WTC11 (cell line): Measurements from ENCODE around the gene PLXNB2. TPM values are rescaled to one million over a fixed set of nuclear protein-coding genes. Genes with fewer than 3 reads are reported as not detected.

Experiments
- ATAC-seq: fragments of 200-7000 bp; cut with Tn5 transposase; 2 replicates; pipeline ENCODE4 v1.10.0; 2021; ENCODE audit warnings: mild to moderate bottlenecking, moderate library complexity
- CTCF ChIA-PET: fragments of 300-600 bp; sonication (Branson Sonifier 250); formaldehyde crosslinking; loops from one replicate; lab custom pipeline; 2021; ENCODE audit warnings: antibody characterized with exemption; lab: Charles Lee
- POLR2A ChIA-PET: fragments of 350-600 bp; sonication (Branson Sonifier 250); formaldehyde crosslinking; loops from one replicate; lab custom pipeline; 2021; ENCODE audit warnings: antibody characterized with exemption; lab: Charles Lee
- DNase-seq: peaks from one replicate; pipeline ENCODE4 v3.0.0; 2021; ENCODE audit warnings: low spot score
- H3K27ac Mint-ChIP-seq: 2 replicates; pipeline ENCODE4 v1.8.0; 2021; ENCODE audit warnings: mixed read lengths
- H3K27me3 Mint-ChIP-seq: 2 replicates; pipeline ENCODE4 v1.8.0; 2021; ENCODE audit warnings: low read depth, mild to moderate bottlenecking, moderate library complexity, mixed read lengths
- H3K36me3 Mint-ChIP-seq: 2 replicates; pipeline ENCODE4 v1.8.0; 2021; ENCODE audit warnings: mixed read lengths
- H3K4me1 Mint-ChIP-seq: 2 replicates; pipeline ENCODE4 v1.8.0; 2022; ENCODE audit warnings: mixed read lengths
- H3K4me3 Mint-ChIP-seq: 2 replicates; pipeline ENCODE4 v1.8.0; 2021; ENCODE audit warnings: mild to moderate bottlenecking, moderate library complexity, mixed read lengths
- H3K9me3 Mint-ChIP-seq: 2 replicates; pipeline ENCODE4 v1.8.0; 2021; ENCODE audit warnings: mixed read lengths
- CDX4 ChIP-seq: fragments of 250-450 bp; sonication (Bioruptor Pico); IDR thresholded peaks from 2 replicates; pipeline ENCODE4 v1.9.0; 2021; ENCODE audit warnings: moderate library complexity, mild to moderate bottlenecking, inconsistent platforms, borderline replicate concordance
- GRHL2 ChIP-seq: fragments of 250-450 bp; sonication (Bioruptor Pico); IDR thresholded peaks from 2 replicates; pipeline ENCODE4 v1.8.0; 2022; ENCODE audit warnings: mild to moderate bottlenecking, moderate library complexity; ENCODE audit not compliant: insufficient replicate concordance, severe bottlenecking
- IRF2 ChIP-seq: sonication (generic); formaldehyde crosslinking; IDR thresholded peaks from 2 replicates; pipeline ENCODE4 v1.8.0; 2022; ENCODE audit warnings: low read depth, missing genetic modification reagents, borderline replicate concordance
- JAZF1 ChIP-seq: fragments of 250-450 bp; sonication (Bioruptor Pico); IDR thresholded peaks from 2 replicates; pipeline ENCODE4 v1.9.0; 2021; ENCODE audit warnings: moderate library complexity, mild to moderate bottlenecking, inconsistent platforms
- NFYB ChIP-seq: sonication (generic); formaldehyde crosslinking; conservative IDR thresholded peaks from 2 replicates; pipeline ENCODE4 v1.8.0; 2022; ENCODE audit warnings: low read depth, missing genetic modification reagents
- NR2C2 ChIP-seq: sonication (generic); formaldehyde crosslinking; IDR thresholded peaks from 2 replicates; pipeline ENCODE4 v1.8.0; 2022; ENCODE audit warnings: mild to moderate bottlenecking, missing genetic modification reagents
- OVOL2 ChIP-seq: fragments of 250-450 bp; sonication (Bioruptor Pico); IDR thresholded peaks from 2 replicates; pipeline ENCODE4 v1.9.0; 2021; ENCODE audit warnings: mild to moderate bottlenecking, borderline replicate concordance
- RELA ChIP-seq: sonication (generic); formaldehyde crosslinking; IDR thresholded peaks from 2 replicates; pipeline ENCODE4 v1.8.1; 2022; ENCODE audit warnings: missing genetic modification reagents, mild to moderate bottlenecking, borderline replicate concordance
- RORB ChIP-seq: fragments of 250-450 bp; sonication (Bioruptor Pico); IDR thresholded peaks from 2 replicates; pipeline ENCODE4 v1.9.0; 2021; ENCODE audit warnings: mild to moderate bottlenecking
- STAT6 ChIP-seq: sonication (generic); formaldehyde crosslinking; conservative IDR thresholded peaks from 2 replicates; pipeline ENCODE4 v1.8.1; 2023; ENCODE audit warnings: mild to moderate bottlenecking, low read depth, missing genetic modification reagents, moderate library complexity
- TP53 ChIP-seq: sonication (generic); formaldehyde crosslinking; IDR thresholded peaks from 2 replicates; pipeline ENCODE4 v1.8.1; 2023; ENCODE audit warnings: mild to moderate bottlenecking, missing genetic modification reagents
- ZMAT4 ChIP-seq: fragments of 250-450 bp; sonication (Bioruptor Pico); IDR thresholded peaks from 2 replicates; pipeline ENCODE4 v1.9.0; 2021; ENCODE audit warnings: mild to moderate bottlenecking
- ZNF121 ChIP-seq: sonication (generic); formaldehyde crosslinking; IDR thresholded peaks from 2 replicates; pipeline ENCODE4 v1.8.0; 2023; ENCODE audit warnings: missing genetic modification reagents
- ZNF138 ChIP-seq: sonication (generic); formaldehyde crosslinking; conservative IDR thresholded peaks from 2 replicates; pipeline ENCODE4 v1.8.1; 2022; ENCODE audit warnings: mild to moderate bottlenecking, moderate library complexity, missing genetic modification reagents
- ZNF281 ChIP-seq: sonication (generic); formaldehyde crosslinking; IDR thresholded peaks from 2 replicates; pipeline ENCODE4 v1.8.0; 2023; ENCODE audit warnings: mild to moderate bottlenecking, missing genetic modification reagents
- ZNF396 ChIP-seq: fragments of 250-450 bp; sonication (Bioruptor Pico); IDR thresholded peaks from 2 replicates; pipeline ENCODE4 v1.8.0; 2021; ENCODE audit warnings: mild to moderate bottlenecking, moderate library complexity, borderline replicate concordance
- ZNF423 ChIP-seq: fragments of 250-450 bp; sonication (Bioruptor Pico); IDR thresholded peaks from 2 replicates; pipeline ENCODE4 v2.1.2; 2022; ENCODE audit warnings: mild to moderate bottlenecking, moderate library complexity
- total RNA-seq: library from RNA; stranded (reverse); gene quantifications from 3 replicates; pipeline ENCODE4 v1.2.3, GENCODE V29; 2021
- TF ChIP-seq, protein P1 (sequence below): sonication (generic); formaldehyde crosslinking; IDR thresholded peaks from 2 replicates; pipeline ENCODE4 v1.8.0; 2022; ENCODE audit warnings: mild to moderate bottlenecking, missing genetic modification reagents
- TF ChIP-seq, protein P2 (sequence below): sonication (generic); formaldehyde crosslinking; IDR thresholded peaks from 2 replicates; pipeline ENCODE4 v1.8.0; 2022; ENCODE audit warnings: mild to moderate bottlenecking, missing genetic modification reagents
- TF ChIP-seq, protein P3 (sequence below): sonication (generic); formaldehyde crosslinking; IDR thresholded peaks from 2 replicates; pipeline ENCODE4 v1.8.1; 2023; ENCODE audit warnings: mild to moderate bottlenecking, missing genetic modification reagents, moderate library complexity

PLXNB2 gene
- total RNA-seq, 1 experiment from 2014 or later, result 113 TPM

GRCh38 chr22:50283821-50284220, 23.6 kb downstream of the PLXNB2 start:
- Mint-ChIP-seq H3K4me3 (no peak overlapping the region), H3K27me3 (no peaks in the 10 kb centered on the region), H3K27ac (no peak overlapping the region), H3K9me3 (no peaks in the 10 kb centered on the region), H3K4me1 (no peaks in the 10 kb centered on the region), H3K36me3 (peaks cover 20% of the 10 kb centered on the region)
- no peak for TF ChIP-seq ZNF138 (CRISPR knock-in tag)
- no peak for TF ChIP-seq GRHL2 (CRISPR knock-in tag)
- no peak for TF ChIP-seq ZNF281 (CRISPR knock-in tag)
- TF ChIP-seq, protein P1, sequence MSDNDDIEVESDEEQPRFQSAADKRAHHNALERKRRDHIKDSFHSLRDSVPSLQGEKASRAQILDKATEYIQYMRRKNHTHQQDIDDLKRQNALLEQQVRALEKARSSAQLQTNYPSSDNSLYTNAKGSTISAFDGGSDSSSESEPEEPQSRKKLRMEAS (CRISPR knock-in tag), result no peak
- TF ChIP-seq, protein P2, sequence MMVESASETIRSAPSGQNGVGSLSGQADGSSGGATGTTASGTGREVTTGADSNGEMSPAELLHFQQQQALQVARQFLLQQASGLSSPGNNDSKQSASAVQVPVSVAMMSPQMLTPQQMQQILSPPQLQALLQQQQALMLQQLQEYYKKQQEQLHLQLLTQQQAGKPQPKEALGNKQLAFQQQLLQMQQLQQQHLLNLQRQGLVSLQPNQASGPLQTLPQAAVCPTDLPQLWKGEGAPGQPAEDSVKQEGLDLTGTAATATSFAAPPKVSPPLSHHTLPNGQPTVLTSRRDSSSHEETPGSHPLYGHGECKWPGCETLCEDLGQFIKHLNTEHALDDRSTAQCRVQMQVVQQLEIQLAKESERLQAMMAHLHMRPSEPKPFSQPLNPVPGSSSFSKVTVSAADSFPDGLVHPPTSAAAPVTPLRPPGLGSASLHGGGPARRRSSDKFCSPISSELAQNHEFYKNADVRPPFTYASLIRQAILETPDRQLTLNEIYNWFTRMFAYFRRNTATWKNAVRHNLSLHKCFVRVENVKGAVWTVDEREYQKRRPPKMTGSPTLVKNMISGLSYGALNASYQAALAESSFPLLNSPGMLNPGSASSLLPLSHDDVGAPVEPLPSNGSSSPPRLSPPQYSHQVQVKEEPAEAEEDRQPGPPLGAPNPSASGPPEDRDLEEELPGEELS (CRISPR knock-in tag), result no peak
- no peak for TF ChIP-seq IRF2 (CRISPR knock-in tag)
- no peak for TF ChIP-seq RELA (CRISPR knock-in tag)
- CTCF ChIA-PET, result no interaction called here
- ATAC-seq (no peak), DNase-seq (no peak)
- POLR2A ChIA-PET, result no interaction called here

DNA sequence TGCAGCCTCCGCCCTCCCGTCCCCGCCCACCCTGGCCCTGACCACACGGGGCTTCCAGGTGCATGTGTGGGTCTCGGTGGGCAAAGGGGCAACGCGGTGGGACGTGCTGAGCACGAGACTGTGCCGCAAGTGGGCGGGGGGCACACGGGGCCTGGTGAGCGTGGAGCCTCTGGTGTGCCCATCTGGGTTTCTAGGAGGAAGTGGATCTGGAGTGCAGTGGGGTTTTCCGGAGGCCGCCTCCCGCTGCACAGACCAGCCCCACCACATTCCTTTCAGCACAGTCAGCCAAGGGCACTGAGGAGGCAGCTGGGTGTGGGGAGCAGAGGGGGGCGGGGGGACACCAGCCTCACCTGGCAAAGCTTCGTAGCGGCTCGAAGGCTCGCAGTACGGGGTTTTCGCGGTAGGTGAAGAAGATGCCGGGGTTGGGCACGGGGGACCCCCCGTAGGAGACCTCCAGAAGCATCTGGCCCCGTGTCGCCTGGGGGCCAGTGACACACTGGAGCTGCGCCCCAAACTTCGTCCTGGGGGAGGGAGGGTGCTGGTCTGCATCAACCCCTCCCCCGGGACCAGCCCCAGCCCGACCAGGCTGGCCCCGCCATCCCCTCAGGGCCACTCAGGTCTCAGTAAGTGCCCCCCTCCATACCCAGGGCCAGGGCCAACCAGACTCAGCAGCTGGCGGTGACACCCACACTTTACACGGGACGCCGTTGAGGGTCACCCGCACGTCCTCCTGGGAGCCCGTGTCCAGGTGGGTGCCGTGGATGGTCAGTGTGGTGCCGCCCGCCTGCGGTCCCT, 24.9 kb downstream of the PLXNB2 start:
- ChIA-PET POLR2A (no interaction called here), CTCF (interaction anchor here (0.6 kb wide), 1 partner anchor 11 kb away, joined by 3 read pairs; no protein-coding TSS in a partner anchor)
- no peak for ATAC-seq
- Mint-ChIP-seq H3K27me3 (no peaks in the 10 kb centered on the region), H3K9me3 (no peaks in the 10 kb centered on the region), H3K4me3 (no peak overlapping the region), H3K27ac (no peak overlapping the region), H3K36me3 (peaks cover 27% of the 10 kb centered on the region), H3K4me1 (no peaks in the 10 kb centered on the region)
- TF ChIP-seq OVOL2 (CRISPR knock-in tag) (no peak), NFYB (CRISPR knock-in tag) (no peak), JAZF1 (CRISPR knock-in tag) (no peak), STAT6 (CRISPR knock-in tag) (no peak), CDX4 (no peak), ZNF121 (no peak), NR2C2 (CRISPR knock-in tag) (no peak), ZMAT4 (CRISPR knock-in tag) (no peak), ZNF396 (CRISPR knock-in tag) (no peak), RORB (CRISPR knock-in tag) (no peak), ZNF423 (CRISPR knock-in tag) (no peak), TP53 (no peak), ZNF281 (CRISPR knock-in tag) (no peak)
- TF ChIP-seq, protein P3, sequence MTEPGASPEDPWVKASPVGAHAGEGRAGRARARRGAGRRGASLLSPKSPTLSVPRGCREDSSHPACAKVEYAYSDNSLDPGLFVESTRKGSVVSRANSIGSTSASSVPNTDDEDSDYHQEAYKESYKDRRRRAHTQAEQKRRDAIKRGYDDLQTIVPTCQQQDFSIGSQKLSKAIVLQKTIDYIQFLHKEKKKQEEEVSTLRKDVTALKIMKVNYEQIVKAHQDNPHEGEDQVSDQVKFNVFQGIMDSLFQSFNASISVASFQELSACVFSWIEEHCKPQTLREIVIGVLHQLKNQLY (CRISPR knock-in tag), result no peak
- DNase-seq, result no peak
